ENCODE measurements around the gene RHBG.

GRCh38 chr1:156389311-156389710 is 20.3 kb downstream of the RHBG start:
- no peak for TF ChIP-seq POLR2A (IDR thresholded peaks at IDR 0.05; ENCODE audit: low read length)
- no peak for TF ChIP-seq GATA1 (IDR thresholded peaks at IDR 0.05; ENCODE audit: low read depth, low read length)

Data from erythroblast (primary cell).